Measurements from ENCODE around the gene CACNA1C.

- TF ChIP-seq, protein P1, sequence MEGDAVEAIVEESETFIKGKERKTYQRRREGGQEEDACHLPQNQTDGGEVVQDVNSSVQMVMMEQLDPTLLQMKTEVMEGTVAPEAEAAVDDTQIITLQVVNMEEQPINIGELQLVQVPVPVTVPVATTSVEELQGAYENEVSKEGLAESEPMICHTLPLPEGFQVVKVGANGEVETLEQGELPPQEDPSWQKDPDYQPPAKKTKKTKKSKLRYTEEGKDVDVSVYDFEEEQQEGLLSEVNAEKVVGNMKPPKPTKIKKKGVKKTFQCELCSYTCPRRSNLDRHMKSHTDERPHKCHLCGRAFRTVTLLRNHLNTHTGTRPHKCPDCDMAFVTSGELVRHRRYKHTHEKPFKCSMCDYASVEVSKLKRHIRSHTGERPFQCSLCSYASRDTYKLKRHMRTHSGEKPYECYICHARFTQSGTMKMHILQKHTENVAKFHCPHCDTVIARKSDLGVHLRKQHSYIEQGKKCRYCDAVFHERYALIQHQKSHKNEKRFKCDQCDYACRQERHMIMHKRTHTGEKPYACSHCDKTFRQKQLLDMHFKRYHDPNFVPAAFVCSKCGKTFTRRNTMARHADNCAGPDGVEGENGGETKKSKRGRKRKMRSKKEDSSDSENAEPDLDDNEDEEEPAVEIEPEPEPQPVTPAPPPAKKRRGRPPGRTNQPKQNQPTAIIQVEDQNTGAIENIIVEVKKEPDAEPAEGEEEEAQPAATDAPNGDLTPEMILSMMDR (conservative IDR thresholded peaks at IDR 0.05) = no peak
- no peak for TF ChIP-seq EZH2 (IDR thresholded peaks at IDR 0.05; ENCODE audit: low read depth)
These were observed 279.4 kb downstream of the CACNA1C start for GRCh38 chr12:2332236-2332635.

All from PC-9 (cell line).